AG09309 (cell line): ENCODE results near the gene CKS2.

ENCODE experiments used
- DNase-seq: peaks from one replicate; pipeline ENCODE4 v3.0.0-alpha.2; 2010; ENCODE audit warnings: low read depth
- H3K4me3 ChIP-seq: 2 replicates; pipeline ENCODE4 v1.5.1; 2011; ENCODE audit warnings: mild to moderate bottlenecking, low read depth, low read length, moderate library complexity; ENCODE audit not compliant: control insufficient read depth
- TF ChIP-seq, protein P1 (sequence below): IDR thresholded peaks from 2 replicates; pipeline ENCODE4 v1.5.1; 2011; ENCODE audit warnings: mild to moderate bottlenecking, low read depth, low read length, inconsistent platforms; ENCODE audit not compliant: insufficient read depth, control insufficient read depth; ENCODE audit errors: missing control alignments

Gene CKS2

GRCh38 chr9:89304020-89304833 is 6.8 kb upstream of the CKS2 start:
- TF ChIP-seq, protein P1, sequence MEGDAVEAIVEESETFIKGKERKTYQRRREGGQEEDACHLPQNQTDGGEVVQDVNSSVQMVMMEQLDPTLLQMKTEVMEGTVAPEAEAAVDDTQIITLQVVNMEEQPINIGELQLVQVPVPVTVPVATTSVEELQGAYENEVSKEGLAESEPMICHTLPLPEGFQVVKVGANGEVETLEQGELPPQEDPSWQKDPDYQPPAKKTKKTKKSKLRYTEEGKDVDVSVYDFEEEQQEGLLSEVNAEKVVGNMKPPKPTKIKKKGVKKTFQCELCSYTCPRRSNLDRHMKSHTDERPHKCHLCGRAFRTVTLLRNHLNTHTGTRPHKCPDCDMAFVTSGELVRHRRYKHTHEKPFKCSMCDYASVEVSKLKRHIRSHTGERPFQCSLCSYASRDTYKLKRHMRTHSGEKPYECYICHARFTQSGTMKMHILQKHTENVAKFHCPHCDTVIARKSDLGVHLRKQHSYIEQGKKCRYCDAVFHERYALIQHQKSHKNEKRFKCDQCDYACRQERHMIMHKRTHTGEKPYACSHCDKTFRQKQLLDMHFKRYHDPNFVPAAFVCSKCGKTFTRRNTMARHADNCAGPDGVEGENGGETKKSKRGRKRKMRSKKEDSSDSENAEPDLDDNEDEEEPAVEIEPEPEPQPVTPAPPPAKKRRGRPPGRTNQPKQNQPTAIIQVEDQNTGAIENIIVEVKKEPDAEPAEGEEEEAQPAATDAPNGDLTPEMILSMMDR: no peak
- H3K4me3 ChIP-seq: no peak overlapping the region
- peak; percentile 65 for DNase-seq

GRCh38 chr9:89304834-89305188 is 6.2 kb upstream of the CKS2 start:
- DNase-seq: no peak
- H3K4me3 ChIP-seq: no peak overlapping the region
- TF ChIP-seq, protein P1: no peak

DNA sequence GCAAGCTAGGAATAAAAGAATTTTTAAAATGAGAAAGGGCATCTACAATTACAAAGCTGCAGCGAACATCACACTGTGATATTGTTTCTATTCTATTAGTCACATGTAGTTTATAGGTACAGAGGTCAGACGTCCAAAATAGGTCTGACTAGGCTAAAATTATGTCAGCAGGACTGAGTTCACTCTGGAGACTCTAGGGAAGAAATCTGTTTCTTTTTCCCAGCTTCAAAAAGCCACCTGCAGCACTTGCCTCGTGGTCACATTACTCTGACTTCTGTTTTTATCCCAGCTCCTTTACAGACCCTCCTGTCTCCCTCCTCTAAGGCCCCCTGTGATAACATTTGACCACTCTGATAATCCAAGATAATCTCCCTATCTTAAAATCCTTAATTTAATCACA is 5.1 kb upstream of the CKS2 start:
- H3K4me3 ChIP-seq: no peak overlapping the region
- TF ChIP-seq, protein P1: no peak
- no peak for DNase-seq

DNA sequence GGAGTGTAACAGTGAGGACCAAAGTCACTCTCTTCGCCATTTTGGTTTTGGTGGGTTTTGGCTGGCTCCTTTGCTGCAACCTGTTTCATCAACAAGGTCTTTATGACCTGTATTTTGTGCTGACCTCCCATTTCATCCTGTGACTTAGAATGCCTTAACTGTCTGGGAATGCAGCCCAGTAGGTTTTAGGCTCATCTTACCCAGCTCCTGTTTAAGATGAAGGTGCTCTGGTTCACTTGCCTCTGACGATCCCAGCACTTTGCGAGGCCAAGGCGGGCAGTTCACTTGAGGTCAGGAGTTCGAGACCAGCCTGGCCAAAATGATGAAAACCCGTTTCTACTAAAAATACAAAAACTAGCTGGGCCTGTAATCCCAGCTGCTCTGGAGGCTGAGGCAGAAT is 1.8 kb upstream of the CKS2 start:
- no peak for DNase-seq
- no peak overlapping the region for H3K4me3 ChIP-seq
- TF ChIP-seq, protein P1: no peak

- TF ChIP-seq, protein P1: no peak
- peak overlapping the region; percentile 56 for H3K4me3 ChIP-seq
- DNase-seq: no peak
Measured at GRCh38 chr9:89309608-89310474, 1.2 kb upstream of the CKS2 start.

- H3K4me3 ChIP-seq: peak overlapping the region; percentile 58
- TF ChIP-seq, protein P1: no peak
- no peak for DNase-seq
Measured at GRCh38 chr9:89311346-89312221, 589 bp downstream of the CKS2 start.
